HepG2 (cell line): ENCODE data around the gene YKT6.

ENCODE experiments used
- FOXA1 ChIP-seq, 2 experiments: fragments of 450-650 bp in 1 of 2; sonication (generic) in 1 of 2; formaldehyde crosslinking in 1 of 2; IDR thresholded peaks; 2 replicates each; pipeline versions ENCODE4 v1.4.0 to v1.6.1; 2016 to 2020; ENCODE audit warnings: missing genetic modification reagents in 1 of 2
- IRF1 ChIP-seq: sonication (generic); formaldehyde crosslinking; IDR thresholded peaks from 2 replicates; pipeline ENCODE4 v1.4.0; 2020; ENCODE audit warnings: low read depth, mild to moderate bottlenecking, missing genetic modification reagents
- ZNF549 ChIP-seq: sonication (generic); formaldehyde crosslinking; IDR thresholded peaks from 2 replicates; pipeline ENCODE4 v1.5.0; 2020; ENCODE audit warnings: missing genetic modification reagents
- ZNF639 ChIP-seq: conservative IDR thresholded peaks from 2 replicates; pipeline ENCODE4 v1.6.1; 2018; ENCODE audit warnings: missing genetic modification reagents
- TF ChIP-seq, protein P1 (sequence below), 2 experiments: IDR thresholded peaks; 2 replicates each; pipeline ENCODE4 v1.6.1; 2011 to 2012; ENCODE audit warnings: low read length in 2 of 2, borderline replicate concordance in 1 of 2, low read depth in 1 of 2, mild to moderate bottlenecking in 1 of 2, moderate library complexity in 1 of 2

DNA sequence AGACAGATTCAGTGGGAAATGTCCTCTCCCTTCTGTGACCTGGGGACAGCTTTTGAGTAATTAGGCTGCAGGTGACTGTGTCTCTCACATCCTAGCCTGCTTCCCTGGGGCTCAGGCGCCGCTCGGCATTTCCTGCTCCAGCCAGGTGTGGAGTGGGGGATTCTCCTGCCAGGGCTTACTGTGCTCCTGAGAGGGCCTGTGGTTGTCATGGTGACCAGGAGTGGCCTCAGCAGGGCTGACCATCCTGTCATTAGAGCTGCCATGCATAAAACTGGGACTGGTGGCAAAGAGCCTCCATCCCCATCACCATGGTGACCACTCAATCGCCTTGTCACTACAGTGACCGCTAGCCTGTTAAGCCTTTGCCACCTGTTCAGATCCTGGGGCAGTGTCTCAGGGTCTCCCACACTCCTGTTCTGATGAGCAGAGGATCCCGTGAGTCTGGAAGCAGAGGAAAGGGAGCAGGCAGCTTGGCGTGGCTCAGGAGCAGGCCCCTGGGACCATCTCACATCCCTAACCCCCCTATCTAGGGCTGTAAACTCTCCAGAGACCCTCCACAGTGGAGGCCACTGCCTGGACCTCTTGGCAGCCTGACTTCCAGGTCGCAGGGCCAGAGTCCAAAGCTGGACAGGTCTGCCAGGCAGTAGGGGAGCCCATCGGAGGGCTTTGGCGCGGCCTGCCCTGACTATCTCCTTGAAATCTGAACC is 11.3 kb upstream of the YKT6 start, which contains the start of gene GCK:
- TF ChIP-seq ZNF639 (CRISPR knock-in tag) (no peak), FOXA1 (IDR thresholded peaks at IDR 0.05) (no peak), FOXA1 (CRISPR knock-in tag; IDR thresholded peaks at IDR 0.05) (no peak), IRF1 (no peak), ZNF549 (CRISPR knock-in tag) (no peak)
- TF ChIP-seq, protein P1, sequence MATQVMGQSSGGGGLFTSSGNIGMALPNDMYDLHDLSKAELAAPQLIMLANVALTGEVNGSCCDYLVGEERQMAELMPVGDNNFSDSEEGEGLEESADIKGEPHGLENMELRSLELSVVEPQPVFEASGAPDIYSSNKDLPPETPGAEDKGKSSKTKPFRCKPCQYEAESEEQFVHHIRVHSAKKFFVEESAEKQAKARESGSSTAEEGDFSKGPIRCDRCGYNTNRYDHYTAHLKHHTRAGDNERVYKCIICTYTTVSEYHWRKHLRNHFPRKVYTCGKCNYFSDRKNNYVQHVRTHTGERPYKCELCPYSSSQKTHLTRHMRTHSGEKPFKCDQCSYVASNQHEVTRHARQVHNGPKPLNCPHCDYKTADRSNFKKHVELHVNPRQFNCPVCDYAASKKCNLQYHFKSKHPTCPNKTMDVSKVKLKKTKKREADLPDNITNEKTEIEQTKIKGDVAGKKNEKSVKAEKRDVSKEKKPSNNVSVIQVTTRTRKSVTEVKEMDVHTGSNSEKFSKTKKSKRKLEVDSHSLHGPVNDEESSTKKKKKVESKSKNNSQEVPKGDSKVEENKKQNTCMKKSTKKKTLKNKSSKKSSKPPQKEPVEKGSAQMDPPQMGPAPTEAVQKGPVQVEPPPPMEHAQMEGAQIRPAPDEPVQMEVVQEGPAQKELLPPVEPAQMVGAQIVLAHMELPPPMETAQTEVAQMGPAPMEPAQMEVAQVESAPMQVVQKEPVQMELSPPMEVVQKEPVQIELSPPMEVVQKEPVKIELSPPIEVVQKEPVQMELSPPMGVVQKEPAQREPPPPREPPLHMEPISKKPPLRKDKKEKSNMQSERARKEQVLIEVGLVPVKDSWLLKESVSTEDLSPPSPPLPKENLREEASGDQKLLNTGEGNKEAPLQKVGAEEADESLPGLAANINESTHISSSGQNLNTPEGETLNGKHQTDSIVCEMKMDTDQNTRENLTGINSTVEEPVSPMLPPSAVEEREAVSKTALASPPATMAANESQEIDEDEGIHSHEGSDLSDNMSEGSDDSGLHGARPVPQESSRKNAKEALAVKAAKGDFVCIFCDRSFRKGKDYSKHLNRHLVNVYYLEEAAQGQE (IDR thresholded peaks at IDR 0.05; ENCODE audit: borderline replicate concordance in 1 of 2, low read depth in 1 of 2, low read length in 2 of 2), result no peak
